GM21381 (cell line): ENCODE results near the gene METTL8.
"Not testable (repeated sequence)": the region's sequence is repeated elsewhere in the genome, so short reads cannot be mapped to it uniquely, and the experiment has no call there.

Experiments
- ATAC-seq: cut with Tn5 transposase; IDR thresholded peaks from one replicate; pipeline ENCODE4 v1.9.1; 2021; ENCODE audit warnings: mild to moderate bottlenecking, moderate library complexity; ENCODE audit not compliant: unreplicated experiment

The METTL8 gene

GRCh38 chr2:171402906-171403580 lies 30.7 kb downstream of the METTL8 start:
- no peak for ATAC-seq

- ATAC-seq, result no peak
Observed at GRCh38 chr2:171401947-171402346, 31.8 kb downstream of the METTL8 start.

- no peak for ATAC-seq
Observed at GRCh38 chr2:171400395-171400794, 33.4 kb downstream of the METTL8 start.

- ATAC-seq, result no peak
Observed at GRCh38 chr2:171399292-171399691, 34.5 kb downstream of the METTL8 start.

GRCh38 chr2:171394164-171394740 lies 39.5 kb downstream of the METTL8 start:
- ATAC-seq, result no peak

- ATAC-seq, result no peak
Observed at GRCh38 chr2:171393487-171393886, 40.3 kb downstream of the METTL8 start.

GRCh38 chr2:171391532-171391931 lies 42.3 kb downstream of the METTL8 start:
- no peak for ATAC-seq

GRCh38 chr2:171390941-171391516 lies 42.8 kb downstream of the METTL8 start:
- no peak for ATAC-seq

GRCh38 chr2:171389780-171390179 lies 44.0 kb downstream of the METTL8 start:
- ATAC-seq, result peak; percentile 15

GRCh38 chr2:171389325-171389724 lies 44.5 kb downstream of the METTL8 start:
- ATAC-seq, result peak; percentile 55

- ATAC-seq, result no peak
Observed at GRCh38 chr2:171387052-171387451, 46.7 kb downstream of the METTL8 start.

- ATAC-seq, result no peak
Observed at GRCh38 chr2:171386627-171387026, 47.2 kb downstream of the METTL8 start.

GRCh38 chr2:171383134-171383533 lies 50.7 kb downstream of the METTL8 start:
- ATAC-seq, result no peak

GRCh38 chr2:171382175-171382574 lies 51.6 kb downstream of the METTL8 start:
- ATAC-seq, result not testable (repeated sequence)

GRCh38 chr2:171377852-171378251 lies 55.9 kb downstream of the METTL8 start:
- ATAC-seq, result not testable (repeated sequence)

GRCh38 chr2:171367692-171368091 lies 66.1 kb downstream of the METTL8 start:
- ATAC-seq, result no peak

GRCh38 chr2:171365778-171366177 lies 68.0 kb downstream of the METTL8 start:
- no peak for ATAC-seq

- no peak for ATAC-seq
Observed at GRCh38 chr2:171365232-171365631, 68.6 kb downstream of the METTL8 start.

GRCh38 chr2:171362396-171362795 lies 71.4 kb downstream of the METTL8 start:
- ATAC-seq, result no peak

- no peak for ATAC-seq
Observed at GRCh38 chr2:171360905-171361304, 72.9 kb downstream of the METTL8 start.

- ATAC-seq, result not testable (repeated sequence)
Observed at GRCh38 chr2:171353746-171354145, 80.0 kb downstream of the METTL8 start.

- no peak for ATAC-seq
Observed at GRCh38 chr2:171348056-171348455, 85.7 kb downstream of the METTL8 start.
